GM10266 (cell line): ENCODE measurements around the gene P3H2.

Source experiments
- DNase-seq: peaks from one replicate; pipeline ENCODE4 v3.0.0; 2012; ENCODE audit errors: extremely low spot score
- TF ChIP-seq, protein P1 (sequence below): IDR thresholded peaks from 2 replicates; pipeline ENCODE4 v1.5.1; 2012; ENCODE audit warnings: mild to moderate bottlenecking, low read depth; ENCODE audit not compliant: control insufficient read depth, insufficient read depth; ENCODE audit errors: missing control alignments

Gene P3H2

GRCh38 chr3:190000187-190000860 lies 120.4 kb downstream of the P3H2 start:
- no peak for DNase-seq
- TF ChIP-seq, protein P1, sequence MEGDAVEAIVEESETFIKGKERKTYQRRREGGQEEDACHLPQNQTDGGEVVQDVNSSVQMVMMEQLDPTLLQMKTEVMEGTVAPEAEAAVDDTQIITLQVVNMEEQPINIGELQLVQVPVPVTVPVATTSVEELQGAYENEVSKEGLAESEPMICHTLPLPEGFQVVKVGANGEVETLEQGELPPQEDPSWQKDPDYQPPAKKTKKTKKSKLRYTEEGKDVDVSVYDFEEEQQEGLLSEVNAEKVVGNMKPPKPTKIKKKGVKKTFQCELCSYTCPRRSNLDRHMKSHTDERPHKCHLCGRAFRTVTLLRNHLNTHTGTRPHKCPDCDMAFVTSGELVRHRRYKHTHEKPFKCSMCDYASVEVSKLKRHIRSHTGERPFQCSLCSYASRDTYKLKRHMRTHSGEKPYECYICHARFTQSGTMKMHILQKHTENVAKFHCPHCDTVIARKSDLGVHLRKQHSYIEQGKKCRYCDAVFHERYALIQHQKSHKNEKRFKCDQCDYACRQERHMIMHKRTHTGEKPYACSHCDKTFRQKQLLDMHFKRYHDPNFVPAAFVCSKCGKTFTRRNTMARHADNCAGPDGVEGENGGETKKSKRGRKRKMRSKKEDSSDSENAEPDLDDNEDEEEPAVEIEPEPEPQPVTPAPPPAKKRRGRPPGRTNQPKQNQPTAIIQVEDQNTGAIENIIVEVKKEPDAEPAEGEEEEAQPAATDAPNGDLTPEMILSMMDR: no peak

- TF ChIP-seq, protein P1: no peak
- no peak for DNase-seq
Observed at GRCh38 chr3:189999718-190000117, 121.0 kb downstream of the P3H2 start.

DNA sequence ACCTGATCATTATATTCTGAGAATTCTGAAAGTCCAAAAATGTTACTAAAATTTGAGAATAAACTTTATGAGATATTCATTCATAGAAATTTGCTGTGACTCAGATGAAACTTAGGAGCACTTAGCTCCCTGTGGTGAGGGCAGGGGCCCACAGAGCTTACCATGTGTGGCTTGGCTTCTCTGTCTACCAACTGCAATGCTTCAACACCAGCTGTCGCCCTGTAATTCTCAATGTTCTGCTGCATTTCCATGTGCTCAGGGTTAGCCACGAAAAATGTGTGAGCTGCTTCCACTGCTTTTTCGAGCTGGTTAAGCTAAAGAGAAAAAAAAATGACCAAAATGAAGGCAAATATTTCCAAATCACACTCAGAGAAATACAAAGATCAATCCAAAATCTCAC lies 125.6 kb downstream of the P3H2 start:
- TF ChIP-seq, protein P1: no peak
- DNase-seq: no peak

DNA sequence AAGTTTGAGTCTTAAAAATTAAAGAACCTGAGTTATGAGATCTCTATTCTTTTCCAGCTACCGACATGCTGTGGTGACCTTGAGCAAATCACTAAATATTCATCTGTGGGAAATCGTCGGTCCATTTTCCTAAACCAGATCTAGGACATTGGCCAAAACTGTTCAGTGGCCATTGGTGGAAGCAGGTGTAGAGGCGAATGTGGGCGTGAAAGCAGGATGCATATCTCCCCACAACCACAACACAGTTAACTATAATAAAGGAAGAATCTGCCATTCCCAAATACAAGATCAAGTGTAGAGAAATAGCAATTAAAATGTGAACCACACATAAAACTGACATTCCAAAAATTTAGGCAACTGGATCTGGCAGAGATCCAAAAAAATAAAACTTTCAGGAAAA lies 129.9 kb downstream of the P3H2 start:
- DNase-seq: no peak

GRCh38 chr3:189988854-189989253 lies 131.8 kb downstream of the P3H2 start:
- DNase-seq: no peak
- TF ChIP-seq, protein P1: no peak

More for the DNA sequence above, 129.9 kb downstream of the P3H2 start:
- TF ChIP-seq, protein P1: no peak

DNA sequence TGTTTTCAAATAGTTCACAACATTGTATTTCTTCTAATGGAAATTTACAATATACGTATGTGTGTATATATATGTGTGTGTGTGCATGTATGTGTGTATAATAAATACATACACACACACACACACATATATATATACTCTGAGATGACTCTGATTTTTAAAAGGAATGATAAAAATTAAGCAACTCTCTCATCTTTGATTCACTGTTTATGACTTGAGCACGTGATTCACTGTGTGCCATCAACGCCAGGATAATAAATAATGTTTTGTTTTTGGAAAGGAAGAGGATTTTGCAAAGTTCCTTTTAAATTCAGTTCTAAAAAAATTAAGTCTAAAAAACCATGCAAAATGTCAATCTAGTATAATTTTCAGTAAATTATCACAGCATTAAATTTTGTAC lies 132.4 kb downstream of the P3H2 start:
- TF ChIP-seq, protein P1: no peak
- no peak for DNase-seq

- DNase-seq: no peak
- TF ChIP-seq, protein P1: no peak
Observed at GRCh38 chr3:189985948-189986347, 134.7 kb downstream of the P3H2 start.
